Left kidney (tissue), 2 donors: ENCODE results near the gene ZNF641. TPM values are rescaled to one million over a fixed set of nuclear protein-coding genes. Genes with fewer than 3 reads are reported as not detected.
"Not testable (repeated sequence)": the region's sequence is repeated elsewhere in the genome, so short reads cannot be mapped to it uniquely, and the experiment has no call there.

Experiments
- DNase-seq: peaks from one replicate; pipeline ENCODE4 v3.0.0-alpha.2; 2013
- polyA plus RNA-seq: library from polyadenylated mRNA; unstranded; fragments of 120-200 nt; gene quantifications from one replicate; pipeline ENCODE4 v1.2.1, GENCODE V29; 2013; ENCODE audit not compliant: insufficient read length

ZNF641 gene
- polyA plus RNA-seq, 1 donor: 32.3 TPM

DNA sequence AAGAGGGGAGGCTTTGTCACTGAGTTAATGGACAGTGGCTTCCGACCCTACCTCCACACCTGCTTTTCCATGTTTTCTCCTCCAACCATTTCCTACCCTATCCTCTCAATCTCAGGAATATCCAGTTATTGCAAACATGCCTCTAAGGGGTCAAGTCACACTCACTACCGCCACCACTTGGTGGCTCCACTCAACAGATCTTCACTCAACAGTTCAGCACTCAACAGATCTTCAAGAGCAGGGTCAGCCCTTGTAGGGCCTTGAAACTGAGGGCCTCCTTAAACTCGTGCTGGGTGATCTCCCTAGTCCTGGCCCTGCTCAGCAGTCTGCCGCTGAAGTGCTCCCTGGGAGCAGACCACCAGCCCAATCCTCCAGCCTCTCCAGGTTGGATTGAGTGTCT lies 14.2 kb downstream of the ZNF641 start:
- DNase-seq: no peak

DNA sequence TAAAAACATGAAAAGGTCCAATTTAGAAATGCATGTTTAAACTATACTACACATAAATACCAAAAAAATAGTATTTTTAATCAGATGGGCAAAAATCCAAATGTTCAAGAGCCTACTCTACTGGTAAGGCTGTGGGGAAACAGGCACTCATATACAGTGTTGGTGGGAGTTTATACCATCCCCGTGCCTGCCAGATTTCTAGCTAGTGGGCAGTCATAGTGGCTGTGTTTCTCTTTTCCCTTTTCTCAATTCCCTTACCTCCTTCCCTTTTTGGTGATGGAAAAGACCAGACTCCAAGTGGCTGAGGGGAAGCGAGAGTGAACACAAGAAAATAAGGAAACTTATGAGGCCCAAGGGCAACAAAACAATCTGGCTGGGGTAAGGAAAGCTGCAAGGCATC lies 14.7 kb downstream of the ZNF641 start:
- no peak for DNase-seq

DNA sequence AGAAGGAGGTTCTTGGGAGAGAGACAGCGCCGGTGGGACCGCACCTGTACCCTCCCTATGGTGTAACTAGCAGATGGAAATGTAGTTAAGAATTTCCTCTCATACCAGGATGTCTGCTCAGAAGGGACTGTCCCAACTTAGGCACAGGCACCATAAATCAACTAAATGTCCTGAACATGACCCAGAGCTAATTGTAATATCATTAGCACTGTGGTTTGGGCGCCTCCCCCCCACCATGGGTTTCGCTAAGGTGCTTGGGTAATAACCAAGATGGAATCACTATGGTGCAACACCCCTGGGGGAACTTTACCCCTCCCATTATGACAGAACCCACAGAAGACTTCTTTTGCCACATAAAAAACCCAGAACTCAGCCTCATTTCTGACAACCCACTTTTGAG lies 15.9 kb downstream of the ZNF641 start:
- DNase-seq: no peak

DNA sequence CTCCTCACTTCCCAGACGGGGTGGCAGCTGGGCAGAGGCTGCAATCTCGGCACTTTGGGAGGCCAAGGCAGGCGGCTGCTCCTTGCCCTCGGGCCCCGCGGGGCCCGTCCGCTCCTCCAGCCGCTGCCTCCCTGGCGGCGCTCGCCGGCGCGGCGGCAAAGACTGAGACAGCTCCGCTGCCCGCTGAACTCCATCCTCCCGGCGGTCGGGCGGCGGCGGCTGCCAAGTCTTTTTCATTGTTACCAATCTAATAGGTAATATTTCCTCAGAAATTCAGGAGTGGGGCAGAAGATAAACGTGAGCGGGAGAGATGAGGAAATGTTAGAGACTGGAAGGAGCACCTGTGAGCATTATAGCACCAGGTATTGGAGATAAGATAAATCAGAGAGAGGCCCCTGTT lies 17.0 kb downstream of the ZNF641 start:
- not testable (repeated sequence) for DNase-seq

DNA sequence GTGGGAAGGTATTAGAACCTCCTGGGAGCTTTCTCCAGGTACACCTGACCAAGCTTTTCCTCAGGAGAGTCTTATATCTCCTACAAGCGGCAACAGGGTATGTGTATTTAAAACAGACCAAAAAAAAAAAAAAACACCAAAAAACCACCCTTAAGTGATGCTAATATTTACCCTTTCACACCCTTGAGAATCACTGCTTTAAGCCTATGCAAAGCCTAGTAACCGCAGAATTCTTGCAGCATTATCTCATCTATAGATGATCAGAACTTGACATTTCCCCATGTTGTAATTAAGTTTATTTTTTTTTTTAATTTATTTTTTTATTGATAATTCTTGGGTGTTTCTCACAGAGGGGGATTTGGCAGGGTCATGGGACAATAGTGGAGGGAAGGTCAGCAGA lies 19.3 kb downstream of the ZNF641 start:
- DNase-seq: no peak

DNA sequence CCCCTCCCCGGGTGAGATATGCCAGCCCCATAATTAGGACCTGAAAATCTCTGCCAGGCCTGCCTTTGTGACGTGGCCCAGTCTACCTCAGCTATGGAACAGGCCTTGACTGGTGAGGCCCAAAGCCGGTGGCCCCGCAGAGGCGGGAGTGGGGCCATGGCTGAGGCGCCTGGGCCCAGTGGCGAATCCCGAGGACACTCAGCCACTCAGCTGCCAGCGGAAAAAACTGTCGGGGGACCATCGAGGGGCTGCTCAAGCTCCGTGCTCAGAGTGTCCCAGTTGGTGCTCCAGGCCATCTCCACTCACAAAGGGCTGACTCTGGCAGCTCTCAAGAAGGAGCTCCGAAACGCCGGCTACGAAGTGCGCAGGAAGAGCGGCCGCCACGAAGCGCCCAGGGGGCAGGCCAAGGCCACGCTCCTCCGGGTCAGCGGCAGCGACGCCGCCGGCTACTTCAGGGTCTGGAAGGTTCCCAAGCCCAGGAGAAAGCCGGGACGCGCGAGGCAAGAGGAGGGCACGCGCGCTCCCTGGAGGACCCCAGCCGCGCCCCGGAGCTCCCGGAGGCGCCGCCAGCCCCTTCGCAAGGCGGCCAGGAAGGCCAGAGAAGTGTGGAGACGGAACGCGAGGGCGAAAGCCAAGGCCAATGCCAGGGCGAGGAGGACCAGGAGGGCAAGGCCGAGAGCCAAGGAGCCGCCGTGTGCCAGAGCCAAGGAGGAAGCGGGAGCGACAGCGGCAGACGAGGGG lies 21.4 kb downstream of the ZNF641 start:
- DNase-seq: no peak

DNA sequence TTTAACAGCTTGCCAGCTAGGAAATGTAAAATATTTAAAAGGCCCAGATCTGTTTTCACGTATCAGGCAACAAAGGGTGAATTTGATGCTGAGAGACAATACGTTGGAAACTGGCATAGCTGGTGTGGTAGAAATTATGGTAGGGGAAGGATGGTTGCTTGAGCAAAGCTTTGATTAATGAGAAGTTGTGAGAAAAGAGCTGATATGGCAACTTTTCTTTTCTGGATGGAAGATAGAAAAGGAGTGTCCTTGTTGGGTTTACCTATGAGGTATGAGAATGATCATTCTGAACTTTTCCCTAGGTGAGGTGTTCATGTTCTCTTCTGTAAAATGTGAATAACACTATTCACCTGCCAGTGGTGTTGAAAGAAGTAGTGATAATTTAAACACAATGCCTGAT lies 34.2 kb downstream of the ZNF641 start:
- DNase-seq: no peak

DNA sequence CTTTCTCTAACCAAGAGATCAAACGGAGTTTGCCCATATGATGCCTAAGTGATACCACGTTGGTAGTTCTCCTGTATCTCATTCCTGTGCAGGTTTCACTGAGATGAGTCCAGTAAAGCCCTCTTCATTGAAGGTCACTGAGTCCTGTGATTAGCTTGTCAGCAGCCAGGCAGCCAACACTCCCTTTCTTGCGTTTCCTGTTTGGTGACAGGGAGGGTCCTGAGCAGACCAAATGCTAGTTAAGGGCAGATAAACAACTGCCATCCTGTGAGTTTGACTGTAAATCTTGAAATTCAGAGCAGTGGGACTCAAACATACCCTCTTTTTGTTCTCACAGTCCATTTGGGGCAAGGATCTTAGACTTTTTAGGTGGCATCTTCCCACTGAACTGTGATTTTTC lies 39.4 kb downstream of the ZNF641 start:
- DNase-seq: no peak

DNA sequence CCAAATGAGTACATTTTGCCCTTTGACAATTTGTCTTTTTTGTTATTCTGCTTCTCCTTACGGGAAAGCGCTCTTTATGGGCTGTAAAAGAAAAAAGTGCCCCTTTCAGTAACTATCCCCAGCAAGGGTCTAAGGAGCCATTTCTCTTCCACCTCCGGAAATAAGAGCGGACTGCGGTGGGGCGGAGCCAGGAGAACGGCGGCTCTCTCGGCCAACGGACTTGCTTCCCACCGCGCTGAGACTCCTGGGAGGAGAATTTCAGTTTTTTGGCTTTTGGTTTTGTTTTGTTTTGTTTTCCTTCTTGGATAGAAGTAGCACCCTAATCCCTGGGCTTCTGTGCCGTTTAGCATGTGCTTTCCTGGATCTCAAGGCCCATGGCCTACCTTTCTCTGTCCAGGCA lies 43.5 kb downstream of the ZNF641 start:
- no peak for DNase-seq

DNA sequence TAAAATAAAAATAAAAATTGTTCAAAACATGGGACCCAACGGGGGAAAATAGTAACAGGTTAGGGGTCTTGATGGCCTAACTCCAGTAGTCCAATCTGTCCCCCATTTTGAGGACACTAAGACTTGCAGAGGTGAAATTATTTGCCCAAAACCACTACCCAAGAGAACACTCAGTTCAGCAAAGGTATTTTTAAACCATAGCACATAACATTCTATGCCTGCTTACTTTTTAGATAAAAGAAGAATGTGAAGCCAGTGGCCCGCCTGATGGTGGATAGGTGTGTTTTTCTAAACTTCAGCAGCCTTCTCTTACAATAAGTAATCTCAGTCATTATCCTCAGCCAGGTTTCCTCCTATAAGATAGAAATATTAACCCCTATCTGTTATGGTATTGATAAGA lies 45.5 kb downstream of the ZNF641 start:
- DNase-seq: no peak

DNA sequence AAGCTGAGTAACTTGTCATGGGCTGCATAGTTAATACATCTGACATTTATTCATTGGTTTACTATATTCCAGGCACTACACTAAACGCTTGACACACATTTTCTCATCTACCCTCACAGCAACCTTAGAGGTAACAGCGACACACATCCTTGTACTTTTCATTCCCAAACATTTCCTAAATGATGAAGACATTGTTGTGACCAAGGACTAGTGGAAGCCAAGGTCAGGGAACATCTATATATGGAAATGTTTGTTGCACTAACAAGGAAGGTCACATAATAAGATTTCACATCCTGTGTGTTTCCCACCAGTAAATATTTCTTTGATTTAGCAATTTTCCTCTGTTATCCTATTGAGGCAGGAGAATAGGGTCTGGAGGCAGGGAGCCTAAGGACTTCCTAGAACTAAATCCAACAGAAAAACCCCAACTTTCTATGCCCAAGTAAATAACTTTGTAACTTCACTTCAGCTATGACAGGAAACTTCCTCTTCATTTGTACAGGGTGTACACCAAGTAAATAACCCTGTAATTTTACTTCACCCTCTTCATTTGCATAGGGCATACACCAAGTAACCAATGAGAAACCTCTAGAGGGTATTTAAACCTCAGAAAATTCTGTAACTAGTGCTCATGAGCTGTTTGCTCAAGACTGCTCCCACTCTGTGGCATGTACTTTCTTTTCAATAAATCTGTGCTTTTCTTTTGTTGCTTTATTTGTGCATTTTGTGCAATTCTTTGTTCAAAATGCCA lies 48.4 kb downstream of the ZNF641 start:
- no peak for DNase-seq

DNA sequence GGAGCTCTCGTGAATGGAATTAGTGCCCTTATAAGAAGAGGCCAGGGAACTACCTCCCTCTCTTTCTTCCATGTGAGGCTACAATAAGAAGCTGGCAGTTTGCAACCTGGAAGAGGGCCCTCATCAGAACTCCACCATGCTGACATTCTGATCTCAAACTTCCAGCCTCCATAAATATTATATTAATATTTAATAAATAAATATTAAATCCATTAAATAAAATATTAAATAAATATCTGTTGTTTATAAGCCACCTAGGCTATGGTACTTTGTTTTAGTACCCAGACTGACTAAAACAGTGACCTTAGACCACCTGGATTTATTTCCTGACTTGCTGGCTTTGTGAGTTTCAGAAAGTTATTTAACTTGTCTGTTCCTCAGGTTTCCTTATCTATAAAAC lies 49.9 kb downstream of the ZNF641 start:
- DNase-seq: no peak

DNA sequence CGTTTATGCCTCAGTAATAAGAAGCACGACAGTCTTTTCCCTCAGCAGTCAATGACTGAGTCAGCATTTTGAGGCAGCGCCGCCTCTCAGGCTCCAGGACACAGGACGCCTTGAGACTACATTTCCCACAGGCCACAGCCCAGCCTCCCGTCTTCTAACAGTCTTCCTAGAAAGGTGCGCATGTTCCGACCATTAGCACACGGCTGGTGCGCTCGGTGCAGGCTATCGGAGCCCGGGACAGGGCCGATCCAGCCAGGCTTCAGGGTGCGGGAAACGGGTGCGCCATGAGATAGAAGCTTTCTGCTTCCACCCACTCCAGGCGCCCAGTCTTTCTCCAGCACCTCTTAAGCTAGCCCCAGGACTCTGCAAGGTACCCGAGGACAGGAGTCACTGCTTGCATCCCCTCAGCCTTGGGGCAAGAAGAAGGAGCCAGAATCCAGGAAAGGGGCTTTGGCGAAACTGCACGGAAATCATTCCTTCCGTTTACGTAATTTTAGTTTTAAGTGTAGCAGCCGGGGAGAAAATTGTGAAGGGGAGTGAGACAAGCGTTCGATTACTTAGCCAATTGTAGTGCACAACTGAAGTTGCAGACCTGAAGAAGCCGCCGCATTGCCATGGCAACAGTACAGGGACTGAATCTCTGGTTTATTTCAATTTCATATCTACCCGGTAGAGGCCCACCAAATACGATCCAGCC lies 54.0 kb downstream of the ZNF641 start:
- DNase-seq: peak; percentile 79

DNA sequence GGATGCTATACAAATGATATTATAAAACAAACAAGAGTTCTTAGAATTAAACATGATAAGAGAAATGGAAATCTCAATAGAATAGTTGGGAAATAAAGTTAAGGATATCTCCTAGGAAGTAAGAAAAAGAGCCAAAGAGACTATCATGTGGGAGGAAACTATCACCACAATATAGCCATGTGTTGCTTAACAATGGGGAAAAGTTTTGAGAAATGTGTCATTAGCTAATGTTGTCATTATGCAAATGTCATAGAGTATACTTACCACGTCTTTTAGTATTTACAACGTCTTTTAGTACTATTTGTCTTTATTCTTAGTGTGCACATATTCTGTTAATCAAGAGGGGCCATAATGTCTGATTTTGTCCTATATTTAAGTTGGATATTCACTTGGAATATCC lies 58.7 kb downstream of the ZNF641 start:
- DNase-seq: no peak

DNA sequence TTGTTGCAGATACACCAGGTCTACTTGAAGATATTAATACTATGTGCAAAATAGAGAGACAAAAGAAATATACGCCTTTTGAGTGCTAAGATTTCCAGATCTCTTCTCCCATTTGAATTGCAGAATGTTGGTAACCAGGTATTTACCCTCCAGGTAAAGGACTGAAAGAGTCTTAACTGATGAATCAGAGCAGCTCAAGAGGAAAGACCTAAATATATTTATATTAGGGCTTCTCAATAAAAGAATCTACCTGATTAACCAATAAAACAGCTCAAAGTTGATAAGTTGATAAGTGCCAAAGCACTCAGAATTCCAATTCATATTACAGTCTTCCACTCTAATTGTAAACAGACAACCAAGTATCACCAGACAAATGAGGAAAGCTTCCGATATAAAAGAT lies 59.2 kb downstream of the ZNF641 start:
- DNase-seq: no peak

DNA sequence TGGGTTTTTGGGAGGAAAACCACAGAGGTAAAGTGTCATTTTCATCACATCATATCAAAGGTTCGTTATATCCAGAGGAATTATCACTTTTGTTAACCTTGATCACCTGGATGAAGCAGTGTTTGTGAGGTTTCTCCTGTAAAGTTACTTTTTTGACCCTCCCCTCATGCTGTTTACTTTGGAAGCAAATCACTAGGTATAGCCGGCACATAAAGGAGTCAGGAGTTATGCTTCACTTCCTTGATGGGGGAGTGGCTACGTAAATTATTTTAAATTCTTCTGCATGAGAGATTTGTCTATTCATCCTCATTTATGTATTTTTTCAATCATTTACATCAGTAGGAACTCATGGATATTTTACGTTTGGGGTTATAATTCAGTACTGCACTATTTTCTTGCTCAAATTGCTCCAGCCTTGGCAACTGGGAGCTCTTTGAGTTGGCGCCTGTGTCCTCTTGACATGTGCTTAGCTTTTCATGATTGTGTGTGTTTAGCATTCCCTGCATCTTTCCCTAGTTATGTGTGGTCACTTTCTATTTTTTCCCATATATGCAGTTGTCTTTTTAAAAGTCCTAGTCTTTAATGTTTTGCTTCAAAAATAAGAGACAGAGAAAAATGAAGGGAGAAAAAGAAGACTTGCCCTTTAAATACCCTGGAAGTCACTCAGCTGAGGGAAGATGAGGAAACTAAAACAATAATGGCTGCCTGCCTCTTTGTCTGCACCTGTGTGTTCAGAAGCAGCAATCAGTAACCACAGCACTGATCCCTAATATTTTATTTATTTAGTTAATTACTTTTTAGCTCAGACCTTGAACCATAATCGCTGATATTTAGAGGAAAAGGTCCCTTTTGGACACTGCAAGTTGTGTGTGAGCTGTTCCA lies 62.1 kb downstream of the ZNF641 start:
- DNase-seq: no peak

Other genes starting within 250 kb of the ZNF641 start
- gene SENP1, start 244.8 kb downstream of the ZNF641 start, polyA plus RNA-seq: 31.7 TPM
- 134 TPM for gene PFKM, start 231.6 kb downstream of the ZNF641 start, polyA plus RNA-seq
- 47.0 TPM for gene ASB8, start 193.4 kb downstream of the ZNF641 start, polyA plus RNA-seq
- 0.25 TPM for gene CCDC184, start 167.3 kb downstream of the ZNF641 start, polyA plus RNA-seq
- gene OR10AD1, start 147.6 kb downstream of the ZNF641 start, polyA plus RNA-seq: 0.98 TPM
- 0.35 TPM for gene ANP32D, start 121.6 kb upstream of the ZNF641 start, polyA plus RNA-seq
- gene C12orf54, start 131.6 kb upstream of the ZNF641 start, polyA plus RNA-seq: 0.60 TPM
- not detected for gene OR8S1, start 174.7 kb upstream of the ZNF641 start, polyA plus RNA-seq
- gene LALBA, start 219.1 kb upstream of the ZNF641 start, polyA plus RNA-seq: not detected